Keratinocyte (primary cell): ENCODE measurements around the gene IQCF5. TPM values are rescaled to one million over a fixed set of nuclear protein-coding genes. Genes with fewer than 3 reads are reported as not detected.

Experiments
- DNase-seq: peaks from one replicate; pipeline ENCODE4 v3.0.0-alpha.2; 2011; ENCODE audit warnings: low read depth, missing footprints, low spot score
- FAIRE-seq: peaks from 2 replicates; lab custom pipeline; 2011; peaks lifted over from hg19 to GRCh38; lab: Jason Lieb, UNC
- H2AFZ ChIP-seq: 2 replicates; pipeline ENCODE4 v1.6.0; 2012; ENCODE audit warnings: low read length, control low read depth, inconsistent platforms; ENCODE audit not compliant: control insufficient read depth
- H3K27ac ChIP-seq: 2 replicates; pipeline ENCODE4 v1.5.1; 2011; ENCODE audit warnings: low read length; ENCODE audit not compliant: control insufficient read depth, insufficient read depth
- H3K27me3 ChIP-seq: 3 replicates; pipeline ENCODE4 v1.6.0; 2011; ENCODE audit warnings: low read length; ENCODE audit not compliant: control insufficient read depth, insufficient read depth; ENCODE audit errors: extremely low read depth
- H3K36me3 ChIP-seq, 2 experiments: 2 replicates in 1 of 2; 3 replicates in 1 of 2; pipeline ENCODE4 v1.5.1; 2011; ENCODE audit warnings: low read length in 2 of 2, mild to moderate bottlenecking in 1 of 2; ENCODE audit not compliant: control insufficient read depth in 2 of 2, insufficient read depth in 2 of 2; ENCODE audit errors: extremely low read depth in 1 of 2
- H3K4me1 ChIP-seq: 3 replicates; pipeline ENCODE4 v1.5.1; 2011; ENCODE audit warnings: low read length; ENCODE audit not compliant: control insufficient read depth, insufficient read depth; ENCODE audit errors: extremely low read depth
- H3K4me2 ChIP-seq: 3 replicates; pipeline ENCODE4 v1.6.0; 2011; ENCODE audit warnings: low read depth, low read length; ENCODE audit not compliant: control insufficient read depth, insufficient read depth; ENCODE audit errors: extremely low read depth
- H3K4me3 ChIP-seq, 3 experiments: fragments of 200-600 bp in 1 of 3; sonication (generic) in 1 of 3; 2 replicates in 2 of 3; 3 replicates in 1 of 3; pipeline ENCODE4 v1.5.1; 2011 to 2016; ENCODE audit warnings: low read length in 3 of 3, mild to moderate bottlenecking in 3 of 3, control low read depth in 2 of 3, inconsistent platforms in 1 of 3, low read depth in 1 of 3, mixed read lengths in 1 of 3, mixed run types in 1 of 3, moderate library complexity in 1 of 3; ENCODE audit not compliant: control insufficient read depth in 2 of 3, insufficient read depth in 2 of 3; ENCODE audit errors: extremely low read depth in 1 of 3
- H3K79me2 ChIP-seq: 2 replicates; pipeline ENCODE4 v1.6.0; 2012; ENCODE audit warnings: low read length; ENCODE audit not compliant: control insufficient read depth, insufficient read depth
- H3K9ac ChIP-seq: 3 replicates; pipeline ENCODE4 v1.6.0; 2011; ENCODE audit warnings: low read length; ENCODE audit not compliant: control insufficient read depth, insufficient read depth; ENCODE audit errors: extremely low read depth
- H3K9me1 ChIP-seq: 3 replicates; pipeline ENCODE4 v1.6.0; 2011; ENCODE audit warnings: low read length; ENCODE audit not compliant: control insufficient read depth, insufficient read depth; ENCODE audit errors: extremely low read depth
- H3K9me3 ChIP-seq: 2 replicates; pipeline ENCODE4 v1.5.1; 2012; ENCODE audit warnings: low read depth, low read length; ENCODE audit not compliant: control insufficient read depth
- H4K20me1 ChIP-seq: 3 replicates; pipeline ENCODE4 v1.6.0; 2011; ENCODE audit warnings: low read length; ENCODE audit not compliant: control insufficient read depth, insufficient read depth; ENCODE audit errors: extremely low read depth
- EZH2 ChIP-seq: IDR thresholded peaks from one replicate; pipeline ENCODE4 v1.6.1; 2012; ENCODE audit warnings: inconsistent platforms, mild to moderate bottlenecking, low read length, moderate library complexity
- dilution Hi-C: fragments of 300-500 bp; cut with MboI; formaldehyde crosslinking; loops from one replicate; pipeline ENCODE4 v1.7.0; 2020; ENCODE audit warnings: low sequenced_read_pairs; ENCODE audit not compliant: extremely low pct_ligation_motif_present
- polyA plus RNA-seq, 5 experiments: library from polyadenylated mRNA; depleted of rRNA in 3 of 5; stranded (reverse) in 3 of 5; stranded (forward) in 1 of 5; unstranded in 1 of 5; fragments of >200 nt; gene quantifications; 1 replicate in 1 of 5; 2 replicates in 3 of 5; 3 replicates in 1 of 5; pipeline versions ENCODE4 v1.2.1 to v1.2.3, GENCODE V29; 2011 to 2012; ENCODE audit warnings: missing spikeins in 2 of 5, low read depth in 1 of 5, low replicate concordance in 1 of 5
- TF ChIP-seq, protein P1 (sequence below), 3 experiments: IDR thresholded peaks in 1 of 3; conservative IDR thresholded peaks in 1 of 3; optimal IDR thresholded peaks in 1 of 3; 2 replicates in 2 of 3; 3 replicates in 1 of 3; pipeline versions ENCODE3 to v1.5.1; 2011; ENCODE audit warnings: low read length in 3 of 3, mild to moderate bottlenecking in 3 of 3, moderate library complexity in 2 of 3, control low read depth in 1 of 3, inconsistent platforms in 1 of 3; ENCODE audit not compliant: insufficient read depth in 2 of 3; ENCODE audit errors: extremely low read depth in 1 of 3

The IQCF5 gene
- polyA plus RNA-seq, 1 donor (not counting 4 experiments of a cell fraction or from before 2014, with no cell fraction given) = not detected

DNA sequence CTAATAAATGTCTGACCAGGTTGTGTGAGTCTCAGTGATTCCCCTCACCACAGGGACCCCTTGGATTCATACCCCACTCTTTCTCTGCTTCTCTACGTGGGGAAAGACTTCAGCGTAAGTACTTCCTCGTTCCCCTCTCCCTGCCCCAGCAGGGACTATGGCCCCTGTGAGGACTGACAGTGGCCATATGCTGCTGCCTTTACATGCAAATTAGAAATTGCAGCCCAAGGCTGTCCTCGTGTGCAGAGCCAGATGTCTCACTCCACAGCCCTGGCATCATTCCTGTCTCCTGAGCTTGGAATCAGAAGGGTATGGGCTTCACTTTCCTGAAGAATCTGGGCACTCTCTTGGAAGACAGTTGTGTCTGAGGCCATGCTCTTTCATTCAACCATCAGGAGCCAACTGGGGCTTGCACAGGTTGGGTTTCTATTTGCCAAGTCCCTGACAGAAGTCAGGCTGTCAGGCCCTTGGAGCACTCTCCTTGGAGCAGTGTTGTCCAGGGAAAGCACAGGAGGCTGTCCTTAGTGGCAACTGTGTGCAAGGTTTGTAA, 44.5 kb downstream of the IQCF5 start:
- dilution Hi-C loops = no loop called here
- no peak for TF ChIP-seq EZH2
- TF ChIP-seq, protein P1, sequence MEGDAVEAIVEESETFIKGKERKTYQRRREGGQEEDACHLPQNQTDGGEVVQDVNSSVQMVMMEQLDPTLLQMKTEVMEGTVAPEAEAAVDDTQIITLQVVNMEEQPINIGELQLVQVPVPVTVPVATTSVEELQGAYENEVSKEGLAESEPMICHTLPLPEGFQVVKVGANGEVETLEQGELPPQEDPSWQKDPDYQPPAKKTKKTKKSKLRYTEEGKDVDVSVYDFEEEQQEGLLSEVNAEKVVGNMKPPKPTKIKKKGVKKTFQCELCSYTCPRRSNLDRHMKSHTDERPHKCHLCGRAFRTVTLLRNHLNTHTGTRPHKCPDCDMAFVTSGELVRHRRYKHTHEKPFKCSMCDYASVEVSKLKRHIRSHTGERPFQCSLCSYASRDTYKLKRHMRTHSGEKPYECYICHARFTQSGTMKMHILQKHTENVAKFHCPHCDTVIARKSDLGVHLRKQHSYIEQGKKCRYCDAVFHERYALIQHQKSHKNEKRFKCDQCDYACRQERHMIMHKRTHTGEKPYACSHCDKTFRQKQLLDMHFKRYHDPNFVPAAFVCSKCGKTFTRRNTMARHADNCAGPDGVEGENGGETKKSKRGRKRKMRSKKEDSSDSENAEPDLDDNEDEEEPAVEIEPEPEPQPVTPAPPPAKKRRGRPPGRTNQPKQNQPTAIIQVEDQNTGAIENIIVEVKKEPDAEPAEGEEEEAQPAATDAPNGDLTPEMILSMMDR (optimal IDR thresholded peaks at IDR 0.05 in 1 of 3, IDR thresholded peaks at IDR 0.05 in 1 of 3, conservative IDR thresholded peaks at IDR 0.05 in 1 of 3; ENCODE audit: extremely low read depth in 1 of 3, insufficient read depth in 2 of 3, low read length in 3 of 3) = no peak
- peaks cover 4% of the 10 kb centered on the region for H3K27me3 ChIP-seq
- H3K36me3 ChIP-seq = no peaks in the 10 kb centered on the region
- no peak for FAIRE-seq
- no peak for DNase-seq
- H3K9me3 ChIP-seq = peaks cover 2% of the 10 kb centered on the region
- no peaks in the 10 kb centered on the region for H3K9me1 ChIP-seq
- no peak overlapping the region for H2AFZ ChIP-seq
- no peak overlapping the region for H3K4me2 ChIP-seq
- no peaks in the 10 kb centered on the region for H4K20me1 ChIP-seq
- no peak overlapping the region for H3K27ac ChIP-seq
- no peak overlapping the region for H3K9ac ChIP-seq
- H3K4me3 ChIP-seq = no peak overlapping the region
- H3K79me2 ChIP-seq = no peaks in the 10 kb centered on the region
- H3K4me1 ChIP-seq = no peaks in the 10 kb centered on the region

- H3K4me3 ChIP-seq = no peak overlapping the region
- H4K20me1 ChIP-seq = no peaks in the 10 kb centered on the region
- no peaks in the 10 kb centered on the region for H3K79me2 ChIP-seq
- no peaks in the 10 kb centered on the region for H3K4me1 ChIP-seq
- peaks cover 2% of the 10 kb centered on the region for H3K9me3 ChIP-seq
- TF ChIP-seq, protein P1 (optimal IDR thresholded peaks at IDR 0.05 in 1 of 3, IDR thresholded peaks at IDR 0.05 in 1 of 3, conservative IDR thresholded peaks at IDR 0.05 in 1 of 3; ENCODE audit: extremely low read depth in 1 of 3, insufficient read depth in 2 of 3, low read length in 3 of 3) = no peak
- no peak for TF ChIP-seq EZH2
- FAIRE-seq (no peak), DNase-seq (no peak)
- dilution Hi-C loops = no loop called here
- H3K36me3 ChIP-seq = no peaks in the 10 kb centered on the region
- H3K27me3 ChIP-seq = peaks cover 4% of the 10 kb centered on the region
- no peak overlapping the region for H3K9ac ChIP-seq
- no peak overlapping the region for H3K4me2 ChIP-seq
- no peak overlapping the region for H3K27ac ChIP-seq
- no peaks in the 10 kb centered on the region for H3K9me1 ChIP-seq
- no peak overlapping the region for H2AFZ ChIP-seq
Observed at GRCh38 chr3:51830345-51830744, 45.1 kb downstream of the IQCF5 start.
